ENCODE measurements around the gene C20orf96.

GRCh38 chr20:263701-264100 is 26.8 kb downstream of the C20orf96 start:
- no peak for TF ChIP-seq CTCF (IDR thresholded peaks at IDR 0.05)
- no peak for TF ChIP-seq POLR2A (IDR thresholded peaks at IDR 0.05)
- no peak for TF ChIP-seq EP300 (IDR thresholded peaks at IDR 0.05)

All from ovary (tissue), 3 donors.